Heart left ventricle (tissue), 16 donors: ENCODE measurements around the gene ALPL. TPM values are rescaled to one million over a fixed set of nuclear protein-coding genes. Genes with fewer than 3 reads are reported as not detected.

Experiments used
- ATAC-seq, 4 donors: fragments of 200-7000 bp; cut with Tn5 transposase; one replicate each; pipeline ENCODE4 v1.9.1; 2020 to 2022; ENCODE audit warnings: moderate library complexity in 4 of 4, mild to moderate bottlenecking in 3 of 4, moderate number of reproducible peaks in 1 of 4
- DNase-seq, 5 donors: peaks; one replicate each; pipeline ENCODE4 v3.0.0-alpha.2; 2020
- H3K27ac ChIP-seq, 12 donors: fragments of 200-600 bp; sonication (generic) in 4 of 12; one replicate each; pipeline versions ENCODE4 v1.5.0 to v1.8.0; 2016 to 2022; ENCODE audit warnings: mild to moderate bottlenecking in 2 of 12
- H3K27me3 ChIP-seq, 9 donors: fragments of 200-600 bp; sonication (generic) in 2 of 9; one replicate each; pipeline versions ENCODE4 v1.5.1 to v1.8.0; 2016 to 2022; ENCODE audit warnings: mild to moderate bottlenecking in 3 of 9
- H3K36me3 ChIP-seq, 9 donors: fragments of 200-600 bp; sonication (generic) in 2 of 9; one replicate each; pipeline versions ENCODE4 v1.5.0 to v1.8.0; 2018 to 2022; ENCODE audit warnings: mild to moderate bottlenecking in 2 of 9
- H3K4me1 ChIP-seq, 12 donors: fragments of 200-600 bp; sonication (generic) in 4 of 12; one replicate each; pipeline versions ENCODE4 v1.5.0 to v1.8.0; 2016 to 2022; ENCODE audit warnings: mild to moderate bottlenecking in 3 of 12
- H3K4me3 ChIP-seq, 12 donors: fragments of 200-600 bp; sonication (generic) in 4 of 12; one replicate each; pipeline versions ENCODE4 v1.5.0 to v1.8.0; 2017 to 2022; ENCODE audit warnings: mild to moderate bottlenecking in 9 of 12, moderate library complexity in 4 of 12
- H3K9me3 ChIP-seq, 12 donors: fragments of 200-600 bp; sonication (generic) in 4 of 12; one replicate each; pipeline versions ENCODE4 v1.5.0 to v1.8.0; 2016 to 2022; ENCODE audit warnings: mild to moderate bottlenecking in 1 of 12
- POLR2A ChIP-seq, 2 donors: fragments of 450-650 bp; IDR thresholded peaks; one replicate each; pipeline ENCODE4 v1.6.1; 2017; ENCODE audit warnings: antibody characterized with exemption in 2 of 2, mild to moderate bottlenecking in 2 of 2, moderate library complexity in 2 of 2
- WGBS, 4 donors: extraction: QIAGEN DNeasy Blood & Tissue Kit in 2 of 4; methylation state at CpG; one replicate each; pipeline versions ENCODE4 v1.1.5 to v1.1.7; 2013 to 2018; 5-methylcytosine and 5-hydroxymethylcytosine counted together
- intact Hi-C, 10 donors: fragments of 100-400 bp; cut with DNase I; formaldehyde crosslinking; loops; one replicate each; pipeline versions ENCODE4 v1.11.1 to v1.14.2; 2022
- polyA plus RNA-seq, 2 donors: library from polyadenylated mRNA; stranded (reverse); fragments of 200-250 nt; gene quantifications; one replicate each; pipeline ENCODE4 v1.2.3, GENCODE V29; 2013
- total RNA-seq, 9 donors: library from RNA; depleted of rRNA in 2 of 9; stranded (reverse); fragments of >200 nt in 2 of 9; fragmentation: NEBNext Ultra II Directional in 3 of 9; extraction: Animal tissue kit (Norgen Biotek cat#: 25700) in 3 of 9; gene quantifications; one replicate each; pipeline versions ENCODE4 v1.1.0 to v1.2.4, GENCODE V29; 2016 to 2023
- TF ChIP-seq, protein P1 (sequence below), 12 donors: fragments of 200-600 bp; sonication (generic) in 4 of 12; IDR thresholded peaks; one replicate each; pipeline versions ENCODE4 v1.5.0 to v1.8.0; 2018 to 2022; ENCODE audit warnings: antibody characterized with exemption in 12 of 12, mild to moderate bottlenecking in 5 of 12
- donor health status: ischemic (EF 13 %, LVEDD 7.1; RV severe dilation, severe dysfunction).
- donor health status: healthy with polysubstance abuse.
- donor health status: DM: no; HTN: yes; CAD: no.
- donor health status: DM: no; HTN: no; CAD: no.
- donor health status: ischemic (EF 25% LVEDD 6.9; RV normal size, moderate dysfunction).
- donor health status: ischemic (EF 25% LVEDD 5.7; RV mildly dilated, moderate dysfunction).
- donor health status: healthy.
- donor health status: DM: yes; HTN: yes; CAD: no.
- donor health status: ischemic (EF 35%, LVEDD 5.7; RV mildly dilated, moderate dysfunction).
- donor health status: nonischemic (EF 11% LVEDD 7.7; RV severe dilation, severe dysfunction).
- donor health status: DM: yes; HTN: yes; CAD: no.
- donor health status: PGD.
- donor health status: ischemic (EF 29% LVEDD 5.4; RV normal size, mild dysfunction).
- donor health status: nonischemic (EF 23%, LVEDD 6.1; RV moderate dilation, normal function).

Gene ALPL
- total and polyA plus RNA-seq, 11 donors: 6.3 to 45.8 (median 12.3) TPM

DNA sequence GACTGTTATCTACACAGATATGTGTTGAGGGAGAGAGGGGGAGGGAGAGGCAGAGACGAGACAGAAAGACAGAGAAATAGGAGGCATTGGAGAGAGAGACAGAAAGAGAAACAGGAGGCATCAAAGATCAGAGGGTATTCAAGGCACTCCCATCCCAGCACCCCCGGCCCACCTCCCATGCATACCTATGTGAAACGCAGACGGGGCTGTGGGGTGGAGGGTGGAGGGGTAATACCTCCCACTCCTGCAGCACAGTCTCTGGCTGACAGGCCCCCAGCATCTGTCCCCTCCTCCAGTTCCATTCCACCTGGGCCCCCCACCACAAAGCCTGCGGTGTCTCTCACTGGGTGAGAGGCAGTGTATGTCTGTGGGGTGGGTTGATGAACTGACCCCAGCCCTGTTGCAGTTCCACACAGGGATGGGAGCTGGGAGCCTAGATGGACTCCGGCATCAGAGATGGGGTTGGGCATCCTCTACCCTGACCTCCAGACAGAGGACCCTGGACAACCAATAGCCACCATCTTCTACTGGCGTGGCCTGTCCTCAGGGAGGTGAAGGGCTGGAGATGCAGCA lies 110.2 kb downstream of the ALPL start:
- Histone ChIP-seq H3K27ac (no peak overlapping the region), H3K36me3 (no peaks in the 10 kb centered on the region), H3K27me3 (peaks cover 0 to 34% (median 5%) of the 10 kb centered on the region in 9 donors), H3K4me3 (no peak overlapping the region), H3K4me1 (peaks cover 0 to 28% (median 4%) of the 10 kb centered on the region in 12 donors), H3K9me3 (no peaks in the 10 kb centered on the region)
- ATAC-seq: no peak
- intact Hi-C loops: no loop called here
- DNase-seq: no peak
- WGBS, 4 donors: 41 to 49% (median 46%) methylated on average over 6 to 7 of the region's 7 CpGs
- TF ChIP-seq, protein P1, sequence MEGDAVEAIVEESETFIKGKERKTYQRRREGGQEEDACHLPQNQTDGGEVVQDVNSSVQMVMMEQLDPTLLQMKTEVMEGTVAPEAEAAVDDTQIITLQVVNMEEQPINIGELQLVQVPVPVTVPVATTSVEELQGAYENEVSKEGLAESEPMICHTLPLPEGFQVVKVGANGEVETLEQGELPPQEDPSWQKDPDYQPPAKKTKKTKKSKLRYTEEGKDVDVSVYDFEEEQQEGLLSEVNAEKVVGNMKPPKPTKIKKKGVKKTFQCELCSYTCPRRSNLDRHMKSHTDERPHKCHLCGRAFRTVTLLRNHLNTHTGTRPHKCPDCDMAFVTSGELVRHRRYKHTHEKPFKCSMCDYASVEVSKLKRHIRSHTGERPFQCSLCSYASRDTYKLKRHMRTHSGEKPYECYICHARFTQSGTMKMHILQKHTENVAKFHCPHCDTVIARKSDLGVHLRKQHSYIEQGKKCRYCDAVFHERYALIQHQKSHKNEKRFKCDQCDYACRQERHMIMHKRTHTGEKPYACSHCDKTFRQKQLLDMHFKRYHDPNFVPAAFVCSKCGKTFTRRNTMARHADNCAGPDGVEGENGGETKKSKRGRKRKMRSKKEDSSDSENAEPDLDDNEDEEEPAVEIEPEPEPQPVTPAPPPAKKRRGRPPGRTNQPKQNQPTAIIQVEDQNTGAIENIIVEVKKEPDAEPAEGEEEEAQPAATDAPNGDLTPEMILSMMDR (IDR thresholded peaks at IDR 0.05): no peak
- TF ChIP-seq POLR2A (IDR thresholded peaks at IDR 0.05): no peak

DNA sequence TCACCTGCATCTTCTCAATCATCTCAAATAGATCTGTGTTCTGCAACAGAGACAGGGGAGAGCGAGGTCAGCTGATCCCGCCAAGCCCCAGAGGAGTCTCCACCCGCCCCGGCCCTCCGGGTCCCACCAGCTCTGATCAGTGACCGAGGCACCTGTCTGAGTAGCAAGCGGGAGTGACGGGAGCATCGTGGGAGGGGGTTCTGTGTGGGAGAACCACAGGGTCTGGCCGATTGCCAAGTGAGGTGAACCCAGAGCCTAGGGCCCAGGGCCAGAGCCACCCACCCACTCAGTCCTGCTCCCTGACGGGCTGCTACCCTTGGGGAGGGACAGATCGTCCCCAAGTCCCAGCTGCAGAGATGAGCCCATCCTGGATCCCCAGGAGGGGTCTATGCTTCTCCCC lies 110.8 kb downstream of the ALPL start:
- no peaks in the 10 kb centered on the region for H3K9me3 ChIP-seq
- DNase-seq (no peak), ATAC-seq (no peak)
- no peak for TF ChIP-seq POLR2A (IDR thresholded peaks at IDR 0.05)
- TF ChIP-seq, protein P1 (IDR thresholded peaks at IDR 0.05): no peak
- WGBS, 4 donors: 48 to 59% (median 55%) methylated on average over 9 to 12 of the region's 12 CpGs
- no peaks in the 10 kb centered on the region for H3K36me3 ChIP-seq
- H3K27me3 ChIP-seq: peaks cover 0 to 34% (median 5%) of the 10 kb centered on the region in 9 donors
- no peak overlapping the region for H3K27ac ChIP-seq
- H3K4me1 ChIP-seq: peaks cover 0 to 28% (median 4%) of the 10 kb centered on the region in 12 donors
- intact Hi-C loops: no loop called here
- no peak overlapping the region for H3K4me3 ChIP-seq

DNA sequence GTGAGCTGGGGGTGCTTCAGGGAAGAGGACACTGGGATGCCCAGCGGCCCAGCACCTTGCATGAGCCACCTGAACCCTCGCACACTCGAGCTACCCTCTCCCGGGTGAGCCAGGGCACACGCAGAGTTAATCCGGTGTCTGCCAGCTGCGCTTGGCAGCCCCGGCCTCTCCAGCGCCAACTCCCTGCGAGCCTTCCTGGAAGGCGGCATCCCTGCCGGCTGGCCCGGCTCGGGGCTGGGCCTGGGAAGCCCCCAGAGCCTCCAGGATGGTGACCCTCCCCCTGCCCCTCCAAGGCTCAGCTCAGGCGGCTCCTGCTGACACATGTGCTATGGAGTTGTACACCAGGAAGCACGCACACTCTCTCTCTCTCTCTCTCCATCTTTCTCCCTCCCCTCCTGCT lies 111.3 kb downstream of the ALPL start:
- intact Hi-C loops: no loop called here
- 4 to 25% (median 18%) methylated on average over 6 to 16 of the region's 16 CpGs for WGBS, 4 donors
- DNase-seq: peak in 2 of 5 donors; percentile 41 to 52
- Histone ChIP-seq H3K27ac (no peak overlapping the region), H3K27me3 (peaks cover 0 to 34% (median 5%) of the 10 kb centered on the region in 9 donors), H3K4me3 (no peak overlapping the region), H3K9me3 (no peaks in the 10 kb centered on the region), H3K4me1 (peaks cover 0 to 28% (median 4%) of the 10 kb centered on the region in 12 donors), H3K36me3 (no peaks in the 10 kb centered on the region)
- peak in 3 of 4 donors; percentile 62 to 68 (median 67) for ATAC-seq
- no peak for TF ChIP-seq POLR2A (IDR thresholded peaks at IDR 0.05)
- TF ChIP-seq, protein P1 (IDR thresholded peaks at IDR 0.05): no peak

DNA sequence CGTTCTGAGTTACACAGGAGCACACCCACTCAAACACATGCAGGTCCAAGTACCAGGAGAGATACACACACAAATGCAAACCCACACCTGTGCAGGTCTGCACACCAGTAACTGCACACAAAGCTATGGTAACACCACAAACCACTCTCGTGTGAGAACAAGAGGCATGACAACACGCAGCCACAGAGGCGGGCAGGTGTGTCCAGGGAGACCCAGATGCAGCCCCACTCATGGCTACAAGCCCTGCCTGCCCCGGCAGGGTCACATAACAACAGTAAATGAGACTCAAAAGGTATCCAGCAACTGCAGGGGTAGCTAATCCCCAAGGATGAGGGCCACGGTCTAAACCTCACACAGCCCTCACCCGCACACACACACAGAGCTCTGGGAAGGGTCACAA lies 111.8 kb downstream of the ALPL start:
- 72 to 83% (median 76%) methylated on average over 7 of the region's 7 CpGs for WGBS, 4 donors
- Histone ChIP-seq H3K4me1 (peaks cover 0 to 28% (median 4%) of the 10 kb centered on the region in 12 donors), H3K27me3 (peaks cover 0 to 34% (median 5%) of the 10 kb centered on the region in 9 donors), H3K9me3 (no peaks in the 10 kb centered on the region), H3K4me3 (no peak overlapping the region), H3K36me3 (no peaks in the 10 kb centered on the region), H3K27ac (no peak overlapping the region)
- ATAC-seq: no peak
- intact Hi-C loops: no loop called here
- no peak for DNase-seq
- TF ChIP-seq, protein P1 (IDR thresholded peaks at IDR 0.05): no peak
- no peak for TF ChIP-seq POLR2A (IDR thresholded peaks at IDR 0.05)
